ENCODE measurements around the gene SMIM10.
A peak's percentile ranks its signal among the peaks of the same experiment; 100 is the strongest.

SMIM10 gene

DNA sequence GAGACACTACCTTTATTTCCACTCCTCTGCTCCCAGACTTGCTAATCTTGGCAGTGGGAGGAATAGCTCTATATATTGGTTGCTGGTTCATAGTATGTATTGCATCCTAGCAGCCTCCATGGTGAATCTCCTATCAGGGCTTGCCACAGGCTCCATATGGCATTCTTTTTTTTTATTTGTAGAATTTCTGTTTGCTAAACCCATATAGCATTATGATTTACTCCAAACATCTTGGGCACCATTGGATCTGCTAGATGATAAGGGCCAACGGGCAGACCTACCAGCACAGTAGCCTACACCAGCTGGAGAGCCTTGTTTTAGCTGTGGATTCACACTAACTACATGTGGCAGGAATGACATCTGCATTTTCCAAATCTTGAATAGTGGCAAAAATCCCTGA lies 6.9 kb downstream of the SMIM10 start:
- no peak overlapping the region for H3K4me3 ChIP-seq (ENCODE audit: low read depth, low read length)
- DNase-seq (ENCODE audit: low read depth) = no peak
- TF ChIP-seq, protein P1, sequence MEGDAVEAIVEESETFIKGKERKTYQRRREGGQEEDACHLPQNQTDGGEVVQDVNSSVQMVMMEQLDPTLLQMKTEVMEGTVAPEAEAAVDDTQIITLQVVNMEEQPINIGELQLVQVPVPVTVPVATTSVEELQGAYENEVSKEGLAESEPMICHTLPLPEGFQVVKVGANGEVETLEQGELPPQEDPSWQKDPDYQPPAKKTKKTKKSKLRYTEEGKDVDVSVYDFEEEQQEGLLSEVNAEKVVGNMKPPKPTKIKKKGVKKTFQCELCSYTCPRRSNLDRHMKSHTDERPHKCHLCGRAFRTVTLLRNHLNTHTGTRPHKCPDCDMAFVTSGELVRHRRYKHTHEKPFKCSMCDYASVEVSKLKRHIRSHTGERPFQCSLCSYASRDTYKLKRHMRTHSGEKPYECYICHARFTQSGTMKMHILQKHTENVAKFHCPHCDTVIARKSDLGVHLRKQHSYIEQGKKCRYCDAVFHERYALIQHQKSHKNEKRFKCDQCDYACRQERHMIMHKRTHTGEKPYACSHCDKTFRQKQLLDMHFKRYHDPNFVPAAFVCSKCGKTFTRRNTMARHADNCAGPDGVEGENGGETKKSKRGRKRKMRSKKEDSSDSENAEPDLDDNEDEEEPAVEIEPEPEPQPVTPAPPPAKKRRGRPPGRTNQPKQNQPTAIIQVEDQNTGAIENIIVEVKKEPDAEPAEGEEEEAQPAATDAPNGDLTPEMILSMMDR (IDR thresholded peaks at IDR 0.05; ENCODE audit: low read depth, low read length, missing control alignments) = no peak

DNA sequence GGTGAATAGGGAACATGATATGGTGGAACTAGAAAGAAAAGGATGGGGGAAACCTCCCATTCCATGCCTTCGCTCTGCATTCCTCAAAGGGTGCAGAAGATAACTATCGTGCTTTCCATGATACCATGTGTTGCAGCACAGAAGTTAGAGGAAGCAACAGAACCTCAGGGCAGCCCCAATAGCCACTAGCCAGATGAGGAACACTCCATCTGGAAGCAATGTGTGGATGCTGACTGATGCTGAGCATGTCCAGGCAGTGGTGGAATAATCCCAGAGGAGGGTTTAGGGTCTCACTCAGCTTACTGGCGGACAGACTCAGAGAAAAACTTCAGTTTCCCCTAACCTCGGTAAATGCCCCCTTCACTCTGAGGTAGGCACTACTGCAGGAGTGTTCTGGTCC lies 7.5 kb downstream of the SMIM10 start:
- DNase-seq (ENCODE audit: low read depth) = no peak
- TF ChIP-seq, protein P1 (IDR thresholded peaks at IDR 0.05; ENCODE audit: low read depth, low read length, missing control alignments) = no peak
- no peak overlapping the region for H3K4me3 ChIP-seq (ENCODE audit: low read depth, low read length)

DNA sequence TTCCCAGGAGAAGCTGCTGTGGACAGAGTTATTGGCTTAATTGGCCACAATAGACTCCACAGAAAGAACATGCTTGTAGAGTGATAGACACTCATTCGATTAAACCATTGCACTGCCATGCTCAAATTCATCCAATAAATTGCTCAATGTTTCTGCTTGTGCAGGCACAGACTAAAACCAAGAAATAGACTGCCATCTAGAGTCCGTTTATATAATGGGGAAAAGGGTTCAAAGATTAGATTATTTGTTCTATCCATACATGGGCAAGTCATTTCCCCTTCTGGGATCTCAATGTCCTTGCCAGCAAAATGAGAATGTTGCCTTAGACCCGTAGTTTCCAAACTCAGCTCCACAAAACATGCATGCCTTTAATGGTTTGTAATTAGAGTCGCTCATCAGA lies 8.7 kb downstream of the SMIM10 start:
- no peak overlapping the region for H3K4me3 ChIP-seq (ENCODE audit: low read depth, low read length)
- TF ChIP-seq, protein P1 (IDR thresholded peaks at IDR 0.05; ENCODE audit: low read depth, low read length, missing control alignments) = peak; percentile 24
- no peak for DNase-seq (ENCODE audit: low read depth)

DNA sequence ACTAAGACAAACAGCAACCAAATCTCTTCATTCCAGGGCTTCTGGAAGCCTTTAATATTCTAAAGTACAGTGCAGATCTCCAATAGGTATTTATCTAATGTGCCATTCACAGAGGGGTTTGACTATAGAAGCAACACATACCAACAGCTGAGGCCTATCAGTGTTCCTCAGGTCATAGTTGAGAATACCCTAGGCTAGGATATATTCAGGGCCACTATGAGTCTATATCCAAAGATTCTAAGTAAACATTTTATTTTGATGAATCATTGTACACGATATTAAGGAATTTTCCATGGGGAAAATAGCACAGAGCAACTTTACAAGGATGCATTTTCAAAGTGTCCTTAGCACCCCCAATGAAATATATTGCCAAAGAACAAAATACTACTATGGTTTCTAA lies 9.7 kb downstream of the SMIM10 start:
- TF ChIP-seq, protein P1 (IDR thresholded peaks at IDR 0.05; ENCODE audit: low read depth, low read length, missing control alignments) = no peak
- DNase-seq (ENCODE audit: low read depth) = no peak
- no peak overlapping the region for H3K4me3 ChIP-seq (ENCODE audit: low read depth, low read length)

DNA sequence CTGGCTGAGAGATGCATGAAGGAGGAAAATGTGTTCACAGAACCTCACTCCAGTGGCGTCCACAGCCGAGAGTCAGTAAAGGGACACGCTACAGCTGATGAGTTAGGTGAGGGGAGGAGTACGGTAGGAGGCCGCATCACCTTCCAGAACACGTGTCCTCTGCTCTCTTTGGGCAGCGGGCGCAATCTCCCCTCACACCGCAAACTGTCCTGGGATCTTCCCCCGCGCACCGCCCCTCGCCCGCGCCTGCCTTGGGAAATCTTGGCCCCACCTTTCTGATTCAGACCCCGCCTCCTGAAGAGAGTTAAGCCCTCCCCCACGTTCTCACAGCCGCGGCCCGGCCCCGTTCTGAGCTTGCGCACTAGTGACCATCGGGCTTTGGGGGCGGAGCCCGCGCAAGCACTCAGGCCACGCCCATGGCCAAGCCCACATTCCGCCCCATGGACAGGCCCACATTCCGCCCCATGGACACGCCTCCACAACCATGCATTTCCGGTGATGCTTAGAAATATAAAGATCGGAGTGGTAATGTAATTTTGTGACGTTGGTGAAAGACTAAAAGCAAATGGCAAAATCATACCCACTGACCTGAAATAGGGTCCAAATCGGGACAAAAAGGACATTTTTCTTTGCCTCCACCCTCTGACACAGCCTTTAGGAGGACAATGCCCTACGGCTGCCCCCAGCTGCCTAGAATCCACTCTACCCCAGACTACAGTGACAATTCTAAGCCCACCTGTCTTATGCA lies 13.3 kb downstream of the SMIM10 start:
- DNase-seq (ENCODE audit: low read depth) = peak; percentile 50
- H3K4me3 ChIP-seq (ENCODE audit: low read depth, low read length) = peak overlapping the region; percentile 53
- TF ChIP-seq, protein P1 (IDR thresholded peaks at IDR 0.05; ENCODE audit: low read depth, low read length, missing control alignments) = no peak

DNA sequence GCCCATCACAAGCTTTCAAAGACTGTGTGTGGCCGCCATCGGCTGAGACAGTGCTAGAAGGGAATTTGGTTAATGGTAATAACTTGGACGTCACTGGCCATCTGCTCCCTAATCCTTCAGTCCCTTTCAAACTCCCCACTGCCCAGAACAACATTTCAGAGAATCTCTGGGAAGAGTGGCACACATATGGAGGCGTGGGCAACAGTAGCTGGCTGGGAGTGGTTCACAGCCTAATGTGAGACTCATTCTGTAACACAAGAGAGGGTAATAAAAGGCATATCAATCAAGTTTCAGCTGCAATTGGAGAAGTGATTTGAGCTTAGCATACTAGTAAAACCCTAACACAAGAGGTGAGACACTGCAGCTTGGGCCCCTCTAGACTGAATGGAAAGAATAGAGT lies 15.4 kb downstream of the SMIM10 start:
- TF ChIP-seq, protein P1 (IDR thresholded peaks at IDR 0.05; ENCODE audit: low read depth, low read length, missing control alignments) = no peak

DNA sequence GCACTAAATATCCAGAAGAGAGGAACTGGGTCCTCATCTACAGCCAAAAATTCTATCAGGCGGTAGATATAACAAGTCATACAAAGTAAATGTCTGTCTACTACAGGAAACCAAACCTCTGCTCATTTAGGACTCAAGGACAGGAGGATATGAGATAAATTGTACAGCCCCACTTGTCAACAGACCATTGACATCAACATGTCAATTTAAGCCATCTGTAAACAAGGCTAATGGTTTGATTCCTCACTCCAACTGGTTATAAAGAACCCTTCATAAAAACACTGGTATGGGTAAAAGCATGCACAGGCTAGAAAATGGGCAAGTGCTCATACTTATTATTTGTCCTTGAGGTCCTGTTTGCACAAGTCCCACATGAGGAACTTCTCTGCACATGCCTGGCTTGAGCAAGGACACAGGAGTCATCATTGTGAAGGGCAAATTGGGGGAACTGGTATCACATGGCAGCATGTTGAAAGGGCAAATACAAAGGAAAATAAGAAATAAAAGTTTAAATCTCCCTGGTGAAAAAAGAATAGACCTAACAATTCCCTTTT lies 18.3 kb downstream of the SMIM10 start:
- TF ChIP-seq, protein P1 (IDR thresholded peaks at IDR 0.05; ENCODE audit: low read depth, low read length, missing control alignments) = no peak
- no peak for DNase-seq (ENCODE audit: low read depth)
- no peak overlapping the region for H3K4me3 ChIP-seq (ENCODE audit: low read depth, low read length)

More for the DNA sequence above, 15.4 kb downstream of the SMIM10 start:
- no peak for DNase-seq (ENCODE audit: low read depth)
- H3K4me3 ChIP-seq (ENCODE audit: low read depth, low read length) = no peak overlapping the region
